SKM-1 treated with dmso at 0.1 percent for 144 hours (cell line): ENCODE results near the gene SPECC1L.

ENCODE experiments used
- DNase-seq: peaks from one replicate; lab custom pipeline; 2025; ENCODE audit not compliant: unreplicated experiment; lab: John Stamatoyannopoulos, UW

Gene SPECC1L

DNA sequence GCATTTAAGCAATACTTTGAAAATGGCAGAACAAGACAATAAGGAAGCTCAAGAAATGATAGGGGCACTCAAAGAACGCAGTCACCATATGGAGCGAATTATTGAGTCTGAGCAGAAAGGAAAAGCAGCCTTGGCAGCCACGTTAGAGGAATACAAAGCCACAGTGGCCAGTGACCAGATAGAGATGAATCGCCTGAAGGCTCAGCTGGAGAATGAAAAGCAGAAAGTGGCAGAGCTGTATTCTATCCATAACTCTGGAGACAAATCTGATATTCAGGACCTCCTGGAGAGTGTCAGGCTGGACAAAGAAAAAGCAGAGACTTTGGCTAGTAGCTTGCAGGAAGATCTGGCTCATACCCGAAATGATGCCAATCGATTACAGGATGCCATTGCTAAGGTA is 51.9 kb downstream of the SPECC1L start:
- DNase-seq: no peak

DNA sequence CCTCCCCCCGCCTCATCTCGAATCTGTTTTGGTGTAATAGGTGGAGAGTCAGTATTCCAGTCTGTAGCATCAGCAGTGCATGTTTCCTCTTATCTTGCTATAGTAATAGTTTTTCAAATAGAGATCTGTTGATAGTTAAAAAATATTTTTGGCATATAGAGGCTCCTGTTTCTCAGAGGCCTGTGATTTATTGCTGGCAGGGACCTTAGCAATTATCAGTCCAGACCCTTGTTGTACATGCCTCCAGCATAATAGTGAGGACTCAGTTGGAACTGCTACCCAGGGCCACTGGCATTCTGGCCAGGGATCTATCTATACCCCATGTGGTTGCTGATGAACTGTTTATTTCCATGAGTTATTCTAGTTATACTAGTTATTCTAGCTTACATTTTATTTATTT is 52.6 kb downstream of the SPECC1L start:
- DNase-seq: no peak

DNA sequence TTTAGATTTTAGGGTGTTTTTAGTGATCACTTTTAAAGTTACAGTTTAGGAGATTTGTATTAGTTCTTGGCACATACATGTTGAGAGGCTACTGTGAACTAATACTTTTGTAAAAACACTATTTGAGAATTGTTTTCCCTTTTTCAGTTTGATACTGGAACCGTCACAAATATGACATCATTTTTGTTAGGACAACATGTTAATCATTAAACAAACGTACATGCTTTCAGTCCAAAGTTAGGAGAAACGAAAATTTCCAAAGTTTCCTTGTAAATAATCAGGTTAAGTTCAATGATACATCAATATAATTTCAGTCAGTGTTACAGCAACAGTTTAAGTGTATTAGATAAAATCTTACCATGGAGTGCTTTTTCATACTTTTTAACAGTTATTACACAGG is 53.1 kb downstream of the SPECC1L start:
- DNase-seq: no peak

DNA sequence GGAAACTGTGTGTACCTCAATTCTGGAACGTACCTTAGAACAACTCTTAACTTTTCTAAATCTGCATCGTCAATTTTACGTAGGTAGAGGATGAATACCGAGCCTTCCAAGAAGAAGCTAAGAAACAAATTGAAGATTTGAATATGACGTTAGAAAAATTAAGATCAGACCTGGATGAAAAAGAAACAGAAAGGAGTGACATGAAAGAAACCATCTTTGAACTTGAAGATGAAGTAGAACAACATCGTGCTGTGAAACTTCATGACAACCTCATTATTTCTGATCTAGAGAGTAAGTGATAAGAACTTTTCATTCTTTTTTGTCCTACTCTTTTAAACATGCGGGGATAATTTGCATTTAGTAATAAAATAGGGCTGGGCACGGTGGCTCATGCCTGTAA is 53.5 kb downstream of the SPECC1L start:
- no peak for DNase-seq

DNA sequence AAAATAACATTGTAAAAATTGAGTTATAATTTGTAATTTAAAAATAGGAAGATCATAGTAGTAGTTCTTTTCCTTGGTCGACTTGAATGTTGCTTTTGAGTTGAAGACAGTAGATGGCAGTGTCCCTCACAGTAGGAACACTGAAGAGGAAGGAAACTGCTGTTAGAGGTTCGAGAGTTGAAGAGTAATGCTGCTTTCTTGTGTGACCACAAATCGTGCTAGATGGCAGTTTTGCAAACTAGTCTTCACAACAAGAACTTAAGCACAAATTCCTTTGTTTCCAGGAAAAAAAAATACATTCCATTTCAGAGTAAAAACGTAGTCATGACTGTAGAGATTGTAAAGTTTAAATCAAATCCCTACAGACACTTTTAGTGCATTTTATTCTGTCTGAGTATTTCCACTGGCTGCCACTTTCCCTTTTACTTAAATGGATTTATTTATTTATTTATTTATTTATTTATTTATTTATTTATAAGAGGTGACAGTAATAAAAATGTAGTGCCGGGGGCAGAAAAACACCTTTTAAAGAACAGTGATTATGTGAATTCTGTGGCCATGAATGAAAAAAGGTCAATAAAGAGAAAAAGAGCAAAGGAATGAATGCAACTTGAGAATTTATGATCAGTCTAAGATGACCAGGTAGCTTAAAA is 54.6 kb downstream of the SPECC1L start:
- DNase-seq: peak; percentile 92

DNA sequence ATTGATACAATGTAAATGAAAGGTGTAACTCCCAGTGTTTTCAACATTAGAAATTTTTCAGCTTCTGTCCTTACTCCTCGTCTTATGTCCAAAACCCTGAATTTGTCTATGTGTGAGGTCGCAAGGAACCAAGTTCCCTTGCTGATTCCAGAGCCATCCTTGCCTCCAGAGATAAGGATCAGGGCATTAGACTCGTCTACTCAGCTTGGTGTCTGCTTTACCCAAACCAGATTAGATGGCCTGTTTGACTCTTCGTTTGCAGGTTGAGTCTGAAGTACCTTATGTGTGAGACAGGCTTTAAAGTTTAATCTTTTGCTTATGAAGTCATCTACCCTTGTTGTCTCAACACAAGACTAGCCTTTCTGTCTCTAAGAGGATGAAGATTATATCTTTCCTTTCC is 55.6 kb downstream of the SPECC1L start:
- DNase-seq: no peak

DNA sequence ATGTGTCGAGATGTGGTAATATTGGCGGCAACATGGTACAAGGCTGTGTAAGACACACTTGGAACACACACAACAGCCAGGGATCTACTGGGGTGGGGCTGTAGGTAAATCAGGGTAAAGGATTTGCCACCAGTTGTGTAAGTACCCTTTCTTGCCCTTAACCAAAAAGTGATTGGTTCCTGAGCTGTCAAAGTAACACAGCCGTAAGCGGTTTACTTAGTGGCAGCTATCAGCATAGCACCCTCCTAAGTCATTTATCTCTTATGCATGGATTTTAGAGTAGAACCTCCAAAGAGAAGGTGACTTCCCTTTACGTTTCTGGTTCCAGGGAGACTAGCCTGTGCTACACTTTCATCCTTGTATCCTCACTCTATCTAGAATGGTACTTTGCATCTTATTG is 57.2 kb downstream of the SPECC1L start:
- DNase-seq: no peak

DNA sequence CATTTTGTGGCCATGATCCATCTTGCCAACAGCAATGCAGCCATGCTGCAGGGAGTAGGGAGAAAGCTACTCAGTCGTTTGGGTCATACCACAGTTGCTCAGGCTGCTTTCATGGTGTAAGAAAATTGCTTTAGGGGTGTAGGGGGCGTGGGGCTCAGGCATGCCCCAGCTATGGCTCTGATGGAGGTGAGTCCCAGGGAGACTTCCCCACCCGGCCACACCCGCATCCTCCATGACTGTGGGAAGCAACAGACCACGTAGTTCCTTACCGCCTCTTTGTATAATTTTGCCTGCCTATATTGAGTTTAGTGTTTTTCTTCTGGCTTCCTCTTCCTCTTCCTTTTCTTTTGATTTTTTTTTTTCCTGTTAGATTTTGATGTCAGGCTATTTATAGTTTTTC is 58.8 kb downstream of the SPECC1L start:
- no peak for DNase-seq

DNA sequence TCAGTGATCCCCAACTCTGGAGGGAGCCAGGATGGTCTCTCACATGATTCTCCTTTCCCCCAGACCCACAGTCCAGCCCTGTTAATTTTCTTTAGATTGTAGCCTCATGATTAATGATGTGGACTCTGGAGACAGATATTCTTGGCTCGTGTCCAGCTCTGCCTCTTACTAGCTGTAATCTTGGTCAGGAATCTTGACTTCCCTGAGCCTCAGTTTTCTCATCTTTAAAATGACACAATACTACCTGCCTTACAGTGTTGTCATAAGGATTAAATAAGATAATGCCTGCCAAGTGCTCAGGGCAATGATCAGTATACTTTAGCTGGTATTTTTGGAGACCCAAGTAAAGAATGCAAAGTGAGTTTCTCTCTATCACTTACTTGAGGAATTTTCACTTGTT is 60.0 kb downstream of the SPECC1L start:
- no peak for DNase-seq

DNA sequence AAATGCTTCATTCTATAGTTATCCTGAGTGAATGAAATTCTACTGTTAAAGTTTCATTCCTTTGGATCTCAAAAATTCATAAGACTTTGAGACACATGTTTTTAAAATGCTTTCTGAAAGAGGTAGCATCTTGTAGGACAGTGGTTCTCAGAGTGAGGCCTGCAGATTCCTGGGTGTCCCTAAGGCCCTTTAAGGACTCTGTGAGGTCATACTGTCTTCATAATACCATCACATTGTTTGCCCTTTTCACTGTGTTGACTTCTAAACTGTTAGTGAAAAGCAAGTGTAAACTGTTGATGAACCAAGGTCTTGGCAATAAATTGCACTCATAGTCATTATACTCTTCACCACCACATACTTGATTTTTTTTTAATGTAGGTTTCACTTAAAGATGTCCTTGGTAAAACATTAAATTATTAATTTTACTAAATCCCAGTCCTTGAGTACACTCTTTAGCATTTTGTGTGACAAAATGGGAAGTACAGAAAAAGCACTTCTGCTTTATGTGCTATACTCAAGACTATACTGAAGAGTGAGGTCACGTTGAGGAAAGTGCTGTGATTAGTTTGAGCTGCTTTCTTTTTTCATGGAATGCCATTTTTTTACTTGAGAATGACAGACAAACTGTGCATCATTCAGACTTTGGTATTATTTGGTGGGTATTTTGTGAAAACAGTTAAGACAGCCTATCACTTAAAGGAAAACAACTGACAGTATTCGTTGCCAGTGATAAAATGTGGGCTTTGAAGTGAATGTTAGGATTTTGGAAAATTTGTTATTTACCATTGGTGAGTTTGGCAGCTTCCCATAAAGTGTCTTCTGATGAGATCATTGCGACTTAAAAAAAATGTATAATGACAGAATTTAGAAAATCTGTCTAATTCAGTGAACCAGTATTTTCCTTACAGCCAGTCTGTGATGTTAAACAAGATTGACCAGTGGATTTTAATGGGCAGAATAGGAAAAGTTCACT is 61.1 kb downstream of the SPECC1L start:
- DNase-seq: peak; percentile 47

DNA sequence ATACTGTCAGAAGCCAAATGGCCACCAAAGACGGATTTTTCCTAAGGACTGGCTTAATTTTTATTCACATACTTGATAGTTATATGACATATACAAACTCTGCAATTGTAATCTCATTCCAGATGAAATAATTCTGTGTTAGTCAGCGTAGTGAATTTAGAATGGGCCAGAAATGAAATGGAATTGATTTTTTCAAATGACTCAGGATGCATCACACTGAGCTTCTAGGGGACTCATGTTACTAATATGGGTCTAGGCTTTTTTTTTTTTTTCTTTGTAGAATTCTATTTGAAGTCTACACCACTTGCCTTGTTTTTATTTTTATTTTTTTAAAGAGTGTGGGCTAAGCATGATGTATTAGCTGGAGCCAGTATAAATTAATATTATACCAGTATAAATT is 62.7 kb downstream of the SPECC1L start:
- no peak for DNase-seq

DNA sequence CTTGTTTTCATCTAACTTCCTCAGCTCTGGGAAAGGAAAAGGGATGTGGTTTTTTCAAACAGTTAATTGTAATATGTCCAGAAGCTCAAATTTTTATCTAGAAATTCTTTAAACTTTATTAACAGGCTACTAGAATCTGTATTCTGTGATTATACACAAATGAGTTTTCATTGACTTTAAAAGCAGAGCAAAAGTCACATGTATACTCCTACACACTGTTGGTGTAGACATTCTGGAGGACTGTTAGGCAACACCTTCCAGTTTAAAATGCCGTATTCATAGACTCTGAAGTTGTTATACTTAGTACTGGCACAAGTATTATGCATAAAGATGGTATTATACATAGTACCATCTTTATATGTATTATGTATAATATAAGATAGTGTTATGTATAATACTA is 64.9 kb downstream of the SPECC1L start:
- no peak for DNase-seq

DNA sequence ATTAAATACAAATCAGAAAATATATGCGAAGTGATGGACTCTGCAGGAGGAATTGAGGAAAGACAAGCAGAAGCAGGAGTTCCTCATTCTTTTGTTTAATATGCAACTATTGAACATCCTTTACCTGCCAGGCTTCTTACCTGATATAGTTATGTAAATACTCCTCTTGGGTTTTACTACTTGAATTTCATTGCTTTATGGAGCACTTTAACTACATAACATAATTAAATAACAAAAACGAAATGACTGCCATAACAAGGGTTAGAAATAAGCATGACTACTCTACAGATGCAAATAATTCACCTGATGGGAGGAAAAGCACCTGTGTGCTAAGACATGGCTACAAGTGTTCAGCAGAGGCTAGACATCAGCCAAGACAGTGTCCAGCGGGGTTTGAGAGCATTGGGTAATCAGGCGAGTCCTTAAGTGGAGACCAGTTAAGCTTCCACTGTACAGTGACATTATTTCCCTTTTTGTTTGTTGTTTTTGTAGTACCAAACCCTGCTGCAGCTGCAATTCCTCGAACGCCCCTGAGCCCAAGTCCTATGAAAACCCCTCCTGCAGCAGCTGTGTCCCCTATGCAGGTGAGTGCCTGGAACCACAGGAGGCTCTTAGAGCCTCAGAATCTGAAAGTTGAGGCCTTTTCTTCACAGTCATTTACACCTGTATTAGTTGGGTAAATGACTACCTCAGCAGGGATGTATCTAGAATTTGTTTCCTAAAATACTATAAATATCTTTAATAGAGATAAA is 67.4 kb downstream of the SPECC1L start:
- no peak for DNase-seq

DNA sequence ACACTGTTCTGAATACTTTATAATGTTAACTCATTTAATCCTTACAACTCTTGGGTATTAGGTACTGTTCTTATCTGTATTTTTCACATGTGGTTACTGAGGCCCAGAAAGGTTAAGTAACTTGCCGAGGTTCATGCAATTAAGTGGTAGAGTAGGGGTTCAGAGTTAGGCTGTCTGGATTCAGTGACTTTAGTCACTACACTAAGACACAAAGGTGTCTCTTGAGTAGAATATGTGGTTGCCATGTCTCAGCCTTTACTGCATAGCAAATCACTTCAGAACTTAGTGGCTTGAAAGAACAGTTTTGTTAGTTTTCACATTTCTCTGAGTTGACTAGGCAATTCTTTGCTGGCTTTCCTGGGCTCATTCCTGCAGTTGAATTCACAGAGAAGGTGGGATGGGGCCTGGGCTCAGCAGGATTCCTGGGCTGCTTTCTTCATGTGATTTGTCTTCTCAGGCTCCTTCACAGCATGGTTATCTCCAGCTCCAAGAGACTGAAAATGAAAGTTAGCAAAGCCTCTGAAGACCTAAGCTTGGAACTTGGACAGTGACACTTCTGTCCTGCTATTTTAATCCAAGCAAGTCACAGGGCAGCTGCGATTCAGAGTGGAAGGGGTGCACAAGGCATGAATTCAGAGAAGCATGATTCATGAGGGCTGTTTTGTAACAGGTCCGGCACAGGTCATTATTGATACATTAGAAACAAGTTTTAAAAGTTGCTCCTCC is 68.3 kb downstream of the SPECC1L start:
- DNase-seq: no peak

DNA sequence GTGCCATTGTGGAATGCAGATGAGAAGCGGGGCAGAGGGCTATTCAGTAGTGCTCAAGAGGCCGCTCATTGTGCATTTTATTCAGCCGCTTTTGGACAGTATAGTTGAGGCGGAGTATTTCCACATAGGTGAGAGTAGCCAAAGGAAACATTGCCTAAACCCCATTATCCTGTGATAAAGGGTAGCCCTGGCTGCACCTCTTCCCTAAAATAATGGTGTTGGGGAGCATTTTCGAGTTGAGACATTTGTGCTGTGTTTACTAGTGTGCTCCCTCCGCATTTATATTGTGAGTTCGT is 68.8 kb downstream of the SPECC1L start:
- no peak for DNase-seq

DNA sequence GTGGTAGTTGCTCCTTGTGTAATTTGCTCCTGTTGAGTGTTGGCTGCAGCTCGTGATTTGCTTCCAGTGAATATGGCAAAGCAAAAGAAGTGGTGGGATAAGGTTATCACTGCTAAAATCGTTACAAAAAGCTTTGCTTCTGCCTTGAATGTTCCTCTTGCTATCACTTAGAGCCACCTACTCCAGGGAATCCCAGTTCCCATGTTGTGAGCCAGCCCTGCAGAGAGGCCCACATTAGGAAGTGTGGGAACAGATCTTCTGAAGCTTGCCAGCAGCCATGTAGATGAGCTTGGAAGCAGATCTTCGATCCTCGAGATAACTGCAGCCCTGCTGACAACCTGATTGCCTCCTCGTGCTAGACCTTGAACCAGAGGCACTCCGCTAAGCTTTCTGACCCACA is 71.0 kb downstream of the SPECC1L start:
- DNase-seq: no peak

DNA sequence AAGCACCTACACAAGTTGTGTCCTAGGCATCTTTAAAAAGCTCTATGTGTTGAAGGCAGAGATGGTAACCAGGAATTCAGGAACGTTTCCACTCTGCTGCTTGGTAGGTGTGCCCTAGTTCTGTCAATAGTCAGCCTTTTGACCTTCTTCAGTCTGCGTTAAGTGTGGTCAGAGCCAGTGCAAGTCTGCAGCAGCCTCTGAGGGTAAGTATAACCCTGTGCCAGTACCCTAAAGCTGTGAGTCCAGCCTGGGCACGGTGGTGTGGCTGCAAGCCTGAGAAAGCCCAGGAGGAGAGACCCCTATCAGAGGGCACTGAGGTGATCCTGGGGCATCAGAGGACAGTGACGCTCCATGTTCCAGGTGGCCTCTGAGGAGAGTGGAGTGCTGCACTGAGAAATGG is 80.0 kb downstream of the SPECC1L start:
- DNase-seq: no peak

DNA sequence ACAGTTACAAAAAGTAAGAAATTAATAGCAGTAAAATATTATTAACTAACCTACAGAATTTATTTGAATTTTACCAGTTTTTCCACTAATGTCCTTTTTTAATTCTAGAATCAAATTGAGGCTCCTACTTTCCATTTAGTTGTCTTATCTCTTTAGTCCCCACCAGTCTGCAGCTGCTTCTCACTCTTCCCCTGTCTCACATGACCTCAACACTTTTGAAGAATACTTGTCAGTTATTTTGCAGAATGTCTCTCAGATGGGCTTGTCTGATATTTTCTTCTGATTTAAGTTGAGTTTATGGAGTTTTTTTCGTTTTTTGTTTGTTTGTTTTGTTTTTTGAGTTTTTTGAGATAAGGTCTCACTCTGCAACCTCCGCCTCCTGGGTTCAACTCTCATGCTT is 82.5 kb downstream of the SPECC1L start:
- DNase-seq: no peak

DNA sequence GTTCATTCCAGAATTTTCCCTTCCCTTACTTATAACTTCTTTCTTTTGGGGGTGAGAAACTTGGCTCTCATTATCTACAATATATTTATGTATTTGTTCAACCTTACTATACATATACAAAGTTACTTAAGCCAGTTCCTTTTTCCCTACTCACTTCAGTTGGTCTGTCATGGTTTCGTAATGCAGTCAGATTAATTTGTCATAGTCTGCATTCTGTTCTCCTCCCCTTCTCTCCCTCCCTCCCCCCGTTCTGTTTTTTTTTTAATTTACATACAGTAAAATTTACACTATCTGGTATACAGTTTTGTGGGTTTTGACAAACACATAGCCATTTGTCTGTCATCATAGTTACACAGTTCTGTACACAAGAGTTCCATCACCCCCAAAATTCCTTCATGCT is 84.9 kb downstream of the SPECC1L start:
- DNase-seq: peak; percentile 55

DNA sequence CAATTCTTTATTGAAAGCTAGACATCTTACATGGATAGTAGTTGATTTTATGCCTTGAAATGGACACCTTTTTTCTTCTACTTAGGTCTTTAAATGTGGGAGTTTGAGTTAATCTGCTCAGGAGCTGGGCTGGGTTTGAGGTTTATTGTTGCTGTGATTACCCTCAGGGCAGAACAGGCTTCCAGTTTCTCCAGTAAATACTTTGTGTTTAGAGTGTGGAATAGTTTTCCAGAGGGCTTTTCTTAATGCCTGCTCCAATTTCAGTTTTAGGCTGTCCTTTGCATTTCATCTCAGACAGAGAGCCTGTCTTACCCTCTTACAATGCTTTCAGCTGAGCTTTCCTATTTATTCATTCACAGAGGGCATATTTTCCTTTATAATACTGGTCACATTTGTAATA is 86.9 kb downstream of the SPECC1L start:
- no peak for DNase-seq

DNA sequence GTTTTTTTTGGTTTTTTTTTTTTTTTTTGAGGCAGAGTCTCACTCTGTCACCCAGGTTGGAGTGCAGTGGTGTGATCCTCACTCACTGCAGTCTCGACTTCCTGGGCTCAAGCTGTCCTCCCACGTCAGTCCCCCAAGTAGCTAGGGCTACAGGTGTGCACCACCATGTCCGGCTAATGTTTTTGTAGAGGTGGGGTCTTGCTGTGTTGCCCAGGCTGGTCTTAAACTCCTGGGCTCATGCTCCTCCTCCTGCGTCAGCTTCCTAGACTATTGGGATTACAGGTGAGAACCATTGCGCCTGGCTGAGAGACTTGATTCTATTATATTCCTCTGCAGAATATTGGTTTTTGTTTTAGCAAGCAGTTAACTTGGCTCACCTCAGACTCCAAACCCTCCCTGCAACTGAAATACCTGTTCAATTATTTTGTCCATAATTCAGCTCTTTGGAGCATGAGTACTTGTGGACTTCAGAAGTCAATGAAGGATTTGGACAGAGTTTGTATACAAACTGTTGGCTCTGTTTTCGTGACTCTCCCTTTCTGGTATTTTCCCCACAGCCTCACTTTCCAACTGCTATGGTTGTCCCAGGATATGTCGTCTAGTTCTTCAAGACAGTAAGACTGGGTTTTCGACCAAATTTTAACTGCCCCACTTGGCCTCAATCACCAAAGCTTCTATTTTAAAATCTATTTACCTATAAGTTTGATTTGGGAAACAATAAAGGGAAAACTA is 87.6 kb downstream of the SPECC1L start:
- no peak for DNase-seq
